Epithelial cell of esophagus (primary cell): ENCODE measurements around the gene SLC45A3.

ENCODE experiments used
- DNase-seq: peaks from one replicate; pipeline ENCODE4 v3.0.0; 2010; ENCODE audit warnings: low read depth
- H3K4me3 ChIP-seq: 2 replicates; pipeline ENCODE4 v1.5.1; 2011; ENCODE audit warnings: mild to moderate bottlenecking, low read length, control low read depth
- TF ChIP-seq, protein P1 (sequence below): IDR thresholded peaks from 2 replicates; pipeline ENCODE4 v1.5.1; 2011; ENCODE audit warnings: low read depth, mild to moderate bottlenecking, low read length, control low read depth, inconsistent platforms; ENCODE audit not compliant: insufficient read depth; ENCODE audit errors: missing control alignments

The SLC45A3 gene

DNA sequence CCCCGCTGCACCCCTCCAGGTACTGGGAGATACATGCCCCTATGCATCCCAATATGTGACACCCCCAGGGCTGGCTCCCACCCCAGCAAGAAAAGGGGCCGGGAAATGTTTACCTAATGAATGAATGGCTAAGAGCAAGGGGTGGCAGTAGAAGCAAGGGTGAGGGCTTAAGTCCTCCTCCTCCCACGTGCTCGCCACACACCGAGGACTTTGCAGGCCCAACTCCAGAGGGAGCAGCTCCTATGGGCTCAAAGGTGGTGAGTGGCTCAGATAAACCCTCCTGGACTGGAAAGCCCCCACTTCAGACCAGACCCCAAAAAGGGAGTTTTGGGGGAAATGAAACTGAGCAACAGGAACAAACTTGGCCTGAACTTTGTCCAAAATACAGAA lies 11.4 kb downstream of the SLC45A3 start:
- TF ChIP-seq, protein P1, sequence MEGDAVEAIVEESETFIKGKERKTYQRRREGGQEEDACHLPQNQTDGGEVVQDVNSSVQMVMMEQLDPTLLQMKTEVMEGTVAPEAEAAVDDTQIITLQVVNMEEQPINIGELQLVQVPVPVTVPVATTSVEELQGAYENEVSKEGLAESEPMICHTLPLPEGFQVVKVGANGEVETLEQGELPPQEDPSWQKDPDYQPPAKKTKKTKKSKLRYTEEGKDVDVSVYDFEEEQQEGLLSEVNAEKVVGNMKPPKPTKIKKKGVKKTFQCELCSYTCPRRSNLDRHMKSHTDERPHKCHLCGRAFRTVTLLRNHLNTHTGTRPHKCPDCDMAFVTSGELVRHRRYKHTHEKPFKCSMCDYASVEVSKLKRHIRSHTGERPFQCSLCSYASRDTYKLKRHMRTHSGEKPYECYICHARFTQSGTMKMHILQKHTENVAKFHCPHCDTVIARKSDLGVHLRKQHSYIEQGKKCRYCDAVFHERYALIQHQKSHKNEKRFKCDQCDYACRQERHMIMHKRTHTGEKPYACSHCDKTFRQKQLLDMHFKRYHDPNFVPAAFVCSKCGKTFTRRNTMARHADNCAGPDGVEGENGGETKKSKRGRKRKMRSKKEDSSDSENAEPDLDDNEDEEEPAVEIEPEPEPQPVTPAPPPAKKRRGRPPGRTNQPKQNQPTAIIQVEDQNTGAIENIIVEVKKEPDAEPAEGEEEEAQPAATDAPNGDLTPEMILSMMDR: no peak
- H3K4me3 ChIP-seq: no peak overlapping the region
- DNase-seq: no peak

DNA sequence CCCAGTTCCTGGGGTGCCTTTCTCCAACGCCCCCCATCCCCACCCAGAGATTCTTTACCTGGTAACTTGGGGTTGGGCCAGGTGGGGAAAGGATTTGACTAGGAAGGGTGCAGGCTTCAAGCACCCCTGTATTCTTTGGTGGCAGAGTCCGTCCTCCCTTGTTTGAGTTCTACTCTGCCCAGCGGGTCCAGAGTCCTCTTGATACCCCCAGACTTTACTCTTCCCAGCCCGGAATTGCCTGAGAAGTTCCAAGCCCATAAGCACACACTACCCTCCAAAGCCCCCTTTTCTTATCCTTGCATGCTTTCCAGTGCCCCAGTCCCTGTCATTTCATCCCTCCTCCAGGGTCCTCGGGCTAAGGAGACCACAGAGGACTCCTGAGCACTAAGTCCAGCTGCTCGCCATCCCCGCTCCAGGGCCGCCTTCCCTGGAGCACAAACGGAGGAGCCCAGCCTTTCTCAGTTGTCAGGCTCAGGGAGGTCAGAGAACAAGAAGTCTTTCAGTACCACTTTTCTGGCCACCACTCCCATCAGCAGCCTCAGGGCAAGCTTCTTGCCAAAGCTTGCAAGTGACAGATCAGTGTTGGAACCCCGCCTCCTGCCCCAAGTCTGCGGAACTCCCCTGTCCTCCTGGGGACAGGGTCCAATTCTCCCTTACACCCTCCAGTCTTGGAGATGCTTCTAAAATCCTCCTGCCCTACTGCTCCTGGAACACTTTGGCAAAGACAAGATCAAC lies 12.2 kb downstream of the SLC45A3 start:
- H3K4me3 ChIP-seq: no peak overlapping the region
- peak; percentile 45 for DNase-seq
- TF ChIP-seq, protein P1: no peak

DNA sequence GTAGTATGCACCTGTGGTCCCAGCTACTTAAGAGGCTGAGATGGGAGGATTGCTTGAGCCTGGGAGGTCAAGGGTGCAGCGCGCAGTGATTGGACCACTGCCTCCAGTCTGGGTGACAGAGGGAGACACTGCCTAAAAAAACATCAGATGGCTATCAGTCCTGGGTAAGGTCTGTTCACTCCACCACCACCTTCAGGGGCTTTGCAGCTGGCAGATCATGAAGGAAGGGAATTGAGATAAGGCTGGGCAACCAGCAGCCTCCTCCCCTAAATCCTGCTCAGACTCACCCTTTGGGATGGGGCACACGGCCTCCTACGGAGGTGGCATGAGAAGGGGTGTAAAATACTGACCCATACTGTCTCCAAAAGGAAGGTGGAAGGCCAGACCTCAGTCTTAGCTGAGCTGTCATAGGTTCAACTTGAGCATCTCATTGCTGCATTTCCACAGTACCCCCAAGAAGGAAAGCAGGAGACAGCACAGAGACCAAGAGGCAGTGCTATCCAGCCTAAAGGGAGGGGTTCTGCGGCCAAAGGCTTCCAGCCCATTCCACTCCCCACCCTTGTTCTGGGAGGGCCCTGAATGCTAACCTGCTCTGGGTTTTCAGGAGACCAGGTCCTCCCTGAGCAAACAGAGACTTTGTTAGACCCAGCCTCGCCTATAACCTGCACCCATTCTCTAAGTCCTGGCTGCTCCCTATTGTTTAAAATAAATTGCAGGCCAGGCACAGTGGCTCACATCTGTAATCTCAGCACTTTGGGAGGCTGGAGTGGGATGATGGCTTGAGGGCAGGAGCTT lies 13.7 kb downstream of the SLC45A3 start:
- no peak overlapping the region for H3K4me3 ChIP-seq
- DNase-seq: no peak
- TF ChIP-seq, protein P1: no peak

DNA sequence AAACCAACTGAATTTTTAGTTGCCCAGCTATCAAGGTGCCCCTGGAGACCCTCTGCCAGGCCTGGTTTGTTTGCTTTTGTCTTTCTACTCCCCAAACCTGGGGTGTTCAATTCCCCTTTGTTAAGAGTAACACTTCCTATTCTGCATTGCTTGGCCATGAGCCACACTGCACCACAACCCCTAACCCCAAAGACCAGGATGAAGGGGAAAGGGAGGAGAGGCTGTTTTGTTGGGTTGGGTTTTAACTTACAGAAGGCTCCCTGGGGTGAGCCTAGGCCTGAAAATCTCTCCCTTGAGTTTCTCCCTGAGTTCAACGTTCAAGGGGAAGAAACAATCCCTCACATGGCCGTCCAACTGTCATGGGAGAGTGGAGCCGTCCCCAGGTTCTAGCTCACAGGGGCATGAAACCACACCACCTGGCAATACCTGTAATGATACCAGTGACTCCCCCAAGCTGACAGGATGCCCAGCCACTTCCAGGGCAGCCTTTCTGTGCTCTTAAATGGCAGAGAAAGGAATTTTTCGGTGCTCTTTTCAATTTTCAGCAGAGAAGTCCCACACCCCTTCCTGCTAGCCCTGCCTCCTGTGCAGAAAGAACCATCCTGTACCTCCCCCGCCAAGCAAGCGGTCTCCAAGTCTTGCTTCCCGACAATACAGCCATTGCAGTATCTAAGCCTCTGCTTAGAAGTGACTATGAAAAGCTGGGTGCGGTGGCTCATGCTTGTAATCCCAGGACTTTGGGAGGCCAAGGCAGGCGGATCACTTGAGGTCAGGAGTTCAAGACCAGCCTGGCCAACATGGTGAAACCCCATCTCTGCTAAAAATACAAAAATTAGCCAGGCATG lies 14.9 kb downstream of the SLC45A3 start:
- no peak overlapping the region for H3K4me3 ChIP-seq
- TF ChIP-seq, protein P1: no peak
- DNase-seq: no peak

DNA sequence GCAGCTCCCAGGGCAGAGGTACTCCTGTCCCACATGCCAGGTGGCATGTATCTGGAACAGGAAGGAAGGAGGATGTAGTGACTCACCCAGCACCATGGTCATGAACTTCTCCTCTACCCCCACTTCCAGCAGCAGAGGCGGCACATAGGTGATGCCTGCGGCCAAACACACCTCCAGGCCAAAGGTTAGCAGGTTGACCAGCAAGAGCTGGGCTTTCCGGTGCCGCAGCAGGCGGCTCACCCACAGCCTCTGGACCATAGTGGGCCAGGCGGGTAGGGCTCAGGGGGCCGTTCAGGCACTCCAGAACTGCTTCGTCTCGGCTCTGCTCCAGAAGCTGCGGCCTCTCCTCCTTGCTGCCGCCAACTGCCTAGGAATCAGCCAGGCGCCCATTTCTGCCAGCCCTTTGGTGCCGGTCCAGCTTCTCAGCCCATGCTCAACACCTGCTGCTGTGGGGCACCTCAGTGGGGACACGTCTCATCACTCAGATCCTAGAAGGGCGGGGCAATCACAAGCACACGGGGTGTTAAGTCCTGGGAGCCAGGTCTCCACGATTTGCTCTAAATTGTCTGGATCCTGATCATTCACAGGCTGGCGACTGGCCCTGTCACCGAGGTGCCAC lies 15.8 kb downstream of the SLC45A3 start:
- H3K4me3 ChIP-seq: no peak overlapping the region
- TF ChIP-seq, protein P1: no peak
- peak; percentile 69 for DNase-seq

DNA sequence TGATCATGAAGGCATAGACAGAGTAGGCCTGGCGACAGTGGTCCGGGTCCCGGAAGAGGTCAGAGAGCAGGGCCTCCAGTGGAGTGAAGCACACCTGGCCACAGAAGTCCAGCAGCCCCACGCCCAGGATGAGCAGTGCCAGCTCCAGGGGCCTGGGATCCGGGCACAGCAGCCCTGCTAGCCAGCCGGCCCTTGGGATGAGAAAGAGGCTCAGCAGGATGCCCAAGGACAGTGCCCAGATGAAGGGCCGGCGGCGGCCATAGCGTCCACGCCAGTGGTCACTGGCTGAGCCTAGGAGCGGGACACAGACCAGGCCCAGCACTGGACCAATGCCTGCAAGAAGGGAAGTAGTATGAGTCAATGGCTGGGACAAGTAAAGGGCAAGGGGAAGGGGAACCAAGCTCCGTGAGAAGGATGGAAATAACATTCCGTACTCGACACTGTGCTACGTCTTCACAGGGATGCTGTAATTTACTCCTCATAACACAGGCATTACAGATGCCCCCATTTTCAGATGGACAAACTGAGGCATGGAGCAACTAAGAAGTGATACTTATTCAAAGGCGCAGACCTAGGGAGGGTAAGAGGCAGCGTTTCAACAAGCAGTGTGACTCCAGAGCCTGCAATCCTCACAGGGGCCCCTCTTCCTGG lies 16.9 kb downstream of the SLC45A3 start:
- DNase-seq: no peak
- H3K4me3 ChIP-seq: no peak overlapping the region
- TF ChIP-seq, protein P1: no peak
